ENCODE data around the gene VASN.

The VASN gene

GRCh38 chr16:4372578-4373355 lies 1.1 kb downstream of the VASN start:
- no peak for DNase-seq (ENCODE audit: low spot score)

GRCh38 chr16:4373356-4373908 lies 1.8 kb downstream of the VASN start:
- DNase-seq (ENCODE audit: low spot score): no peak

- DNase-seq (ENCODE audit: low spot score): no peak
Measured at GRCh38 chr16:4373909-4374742, 2.5 kb downstream of the VASN start.

- DNase-seq (ENCODE audit: low spot score): no peak
Measured at GRCh38 chr16:4375717-4376116, 4.1 kb downstream of the VASN start.

GRCh38 chr16:4376126-4376892 lies 4.7 kb downstream of the VASN start:
- DNase-seq (ENCODE audit: low spot score): peak; percentile 78

- no peak for DNase-seq (ENCODE audit: low spot score)
Measured at GRCh38 chr16:4376893-4377572, 5.4 kb downstream of the VASN start.

- DNase-seq (ENCODE audit: low spot score): no peak
Measured at GRCh38 chr16:4377573-4378154, 6.0 kb downstream of the VASN start.

- DNase-seq (ENCODE audit: low spot score): no peak
Measured at GRCh38 chr16:4378161-4378666, 6.6 kb downstream of the VASN start.

GRCh38 chr16:4378999-4379690 lies 7.5 kb downstream of the VASN start:
- DNase-seq (ENCODE audit: low spot score): no peak

GRCh38 chr16:4380119-4381063 lies 8.7 kb downstream of the VASN start:
- no peak for DNase-seq (ENCODE audit: low spot score)

GRCh38 chr16:4381072-4381934 lies 9.7 kb downstream of the VASN start:
- no peak for DNase-seq (ENCODE audit: low spot score)

GRCh38 chr16:4381935-4382794 lies 10.5 kb downstream of the VASN start:
- DNase-seq (ENCODE audit: low spot score): no peak

- DNase-seq (ENCODE audit: low spot score): no peak
Measured at GRCh38 chr16:4382795-4383357, 11.2 kb downstream of the VASN start.

GRCh38 chr16:4383591-4384444 lies 12.2 kb downstream of the VASN start:
- no peak for DNase-seq (ENCODE audit: low spot score)

GRCh38 chr16:4384509-4384942 lies 12.9 kb downstream of the VASN start:
- DNase-seq (ENCODE audit: low spot score): no peak
